HG03520 (cell line): Measurements from ENCODE around the gene DNAJC21.

Experiments
- ATAC-seq: cut with Tn5 transposase; IDR thresholded peaks from one replicate; pipeline ENCODE4 v1.9.1; 2021; ENCODE audit warnings: mild to moderate bottlenecking, moderate library complexity; ENCODE audit not compliant: unreplicated experiment

DNAJC21 gene

GRCh38 chr5:34929134-34929719 lies at the start of gene DNAJC21:
DNAJC21 (plus strand) TSS chr5:34929559; CDS start chr5:34929820, 261 bp downstream.
- ATAC-seq: peak; percentile 82

- ATAC-seq: no peak
Observed at GRCh38 chr5:34881246-34881645, 48.1 kb upstream of the DNAJC21 start.

DNA sequence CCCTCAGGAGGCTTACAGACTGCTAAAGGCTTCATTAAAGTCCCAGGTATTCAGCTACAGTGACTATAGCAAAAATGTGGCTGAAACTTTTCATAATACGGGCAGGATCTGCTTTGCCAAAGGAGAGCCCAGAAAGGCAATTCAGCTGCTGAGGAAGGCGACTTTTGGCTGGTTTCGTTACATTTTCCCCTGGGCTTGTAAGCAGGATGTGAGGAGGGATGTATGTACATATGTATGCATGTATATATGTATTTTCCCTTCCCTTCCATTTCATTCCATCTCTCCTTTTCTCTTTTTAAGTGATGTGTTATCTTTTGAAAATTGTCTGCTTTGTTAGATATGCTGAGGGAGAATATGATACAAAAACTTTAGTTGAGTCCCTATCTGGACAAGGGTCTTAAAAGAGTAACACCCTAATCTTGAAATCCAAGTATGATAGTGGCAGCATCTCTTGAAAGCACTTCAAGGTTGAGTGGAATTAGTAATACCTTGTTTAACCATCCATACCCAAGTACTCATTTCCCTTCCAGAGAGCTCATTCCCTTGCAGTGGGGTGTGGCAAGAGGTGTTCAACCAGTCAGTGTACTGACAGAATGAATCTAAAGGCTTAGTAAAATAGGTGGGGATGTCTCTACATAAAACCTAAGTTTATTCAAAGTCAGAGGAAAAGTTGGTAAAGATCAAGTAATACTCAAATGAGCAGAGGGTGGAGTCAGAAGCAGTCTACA lies 42.8 kb upstream of the DNAJC21 start:
- ATAC-seq: no peak

DNA sequence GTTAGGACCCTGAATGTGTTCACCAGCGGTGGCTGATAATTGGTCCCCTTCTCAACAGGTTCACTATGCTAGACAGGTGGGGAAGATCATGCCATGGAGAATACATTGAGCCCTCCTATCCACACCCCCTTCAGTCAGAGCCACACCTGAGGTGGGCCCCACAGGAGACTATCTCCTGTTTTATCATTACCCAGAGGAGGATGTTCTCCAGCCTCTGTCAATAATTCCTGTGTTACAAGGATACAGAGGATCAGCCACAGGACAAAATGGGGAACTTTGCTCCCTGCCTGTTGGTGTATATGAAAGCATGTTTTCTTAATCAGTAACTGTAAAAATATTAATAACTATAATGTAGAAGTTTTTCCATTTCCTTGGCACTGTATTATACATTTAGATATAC lies 40.0 kb upstream of the DNAJC21 start:
- ATAC-seq: no peak

DNA sequence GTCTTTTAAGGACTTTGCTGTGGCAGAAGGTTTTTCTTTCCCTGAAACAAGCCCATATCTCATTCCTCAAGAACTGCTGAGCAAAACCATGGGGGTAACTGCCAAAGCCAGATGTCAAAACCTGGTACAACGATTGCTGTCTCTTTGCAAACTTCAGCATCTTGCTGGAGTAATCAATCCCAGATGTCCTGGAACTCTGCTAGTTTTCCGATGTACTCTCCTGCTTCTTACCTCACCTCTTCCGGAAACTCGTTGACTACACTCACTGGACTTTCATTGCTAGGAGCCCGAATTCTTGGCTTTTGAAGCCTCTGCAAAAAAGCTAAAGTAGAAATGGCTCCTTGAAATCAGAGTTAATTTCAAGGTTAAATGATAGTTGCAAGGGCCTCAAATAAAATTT lies 37.4 kb upstream of the DNAJC21 start:
- ATAC-seq: no peak

DNA sequence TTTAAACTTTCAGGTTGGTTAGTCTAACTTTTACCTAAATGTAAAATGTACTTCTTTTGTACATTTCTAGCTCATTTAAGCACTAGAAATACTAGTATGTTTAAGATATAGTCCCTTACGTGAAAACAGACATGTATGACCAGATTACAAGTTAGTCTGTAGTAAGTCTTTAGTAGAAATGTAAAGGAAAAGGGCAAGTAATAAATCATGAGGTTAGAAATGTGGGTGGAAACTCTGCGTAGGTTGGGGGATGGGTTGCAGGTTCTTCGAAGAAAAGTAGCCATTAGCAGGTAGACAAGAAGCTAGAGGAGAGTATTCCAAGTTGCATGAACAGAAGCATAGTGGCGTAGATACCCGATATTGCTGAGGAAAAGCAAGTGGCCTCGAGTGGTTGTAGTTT lies 36.9 kb upstream of the DNAJC21 start:
- ATAC-seq: no peak

DNA sequence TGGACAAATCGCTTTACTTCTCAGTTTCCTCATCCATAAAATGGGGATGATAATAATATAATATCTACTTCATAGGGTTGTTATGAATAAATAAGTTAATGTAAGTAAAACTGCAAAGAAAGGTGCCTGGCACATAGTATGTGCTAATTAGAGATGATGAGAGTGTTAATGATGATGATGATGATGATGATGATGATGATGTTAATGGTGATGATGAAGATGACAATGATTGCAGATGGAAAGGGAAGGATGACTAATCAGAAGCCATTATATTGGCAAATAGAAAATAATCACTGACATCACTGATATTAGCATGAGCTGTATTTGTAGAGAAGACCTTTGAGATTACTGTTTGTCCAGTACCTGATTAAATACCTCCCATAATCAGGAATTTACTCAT lies 34.6 kb upstream of the DNAJC21 start:
- ATAC-seq: no peak

- ATAC-seq: no peak
Observed at GRCh38 chr5:34895641-34896419, 33.5 kb upstream of the DNAJC21 start.

DNA sequence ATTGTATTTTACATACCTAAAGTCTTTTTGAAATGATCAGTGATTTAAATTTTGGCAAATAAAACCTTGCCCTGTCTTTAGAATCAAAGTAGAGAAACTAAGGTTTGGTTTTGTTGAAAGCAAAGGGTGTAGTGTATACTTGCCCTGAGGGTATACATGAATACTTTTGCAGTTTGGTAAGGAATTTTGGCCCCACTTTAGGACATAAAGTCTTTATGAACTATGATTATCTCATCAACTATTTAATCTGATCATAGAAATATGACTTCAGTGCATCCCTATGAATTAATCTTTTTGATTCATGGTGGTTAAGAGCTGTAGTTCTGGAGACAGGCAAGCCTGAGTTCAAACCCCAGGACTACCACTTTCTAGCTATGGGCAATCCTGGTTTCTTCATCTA lies 31.7 kb upstream of the DNAJC21 start:
- no peak for ATAC-seq

DNA sequence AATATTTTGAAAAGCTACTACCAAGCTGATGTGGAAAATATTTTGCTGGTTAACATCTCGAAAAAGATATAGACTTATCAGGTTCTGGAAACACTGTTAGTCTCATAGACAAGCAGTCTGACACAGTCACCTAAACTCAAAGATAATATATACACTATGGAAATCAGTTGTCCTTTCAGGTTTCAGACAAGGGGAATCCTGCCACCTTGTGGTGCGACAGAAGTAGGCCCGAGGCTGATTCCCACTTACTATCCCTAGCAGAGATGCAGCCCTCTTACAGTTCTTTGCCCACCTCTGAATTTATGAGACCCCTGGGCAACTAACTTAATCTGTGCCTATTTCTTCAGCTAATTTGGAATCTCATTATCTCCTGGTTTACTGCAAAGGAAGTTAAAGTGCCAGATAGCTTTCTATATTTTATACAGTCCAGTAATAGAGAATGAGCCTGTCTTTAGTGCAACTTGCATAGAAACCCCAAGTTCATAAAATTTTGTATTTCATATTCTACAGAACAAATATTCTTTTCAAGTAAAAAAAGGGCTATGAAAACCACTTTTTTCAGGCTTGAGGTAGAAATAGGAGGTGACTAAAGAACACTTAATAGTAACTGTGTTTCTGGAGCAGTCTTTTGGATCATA lies 31.0 kb upstream of the DNAJC21 start:
- peak; percentile 76 for ATAC-seq

DNA sequence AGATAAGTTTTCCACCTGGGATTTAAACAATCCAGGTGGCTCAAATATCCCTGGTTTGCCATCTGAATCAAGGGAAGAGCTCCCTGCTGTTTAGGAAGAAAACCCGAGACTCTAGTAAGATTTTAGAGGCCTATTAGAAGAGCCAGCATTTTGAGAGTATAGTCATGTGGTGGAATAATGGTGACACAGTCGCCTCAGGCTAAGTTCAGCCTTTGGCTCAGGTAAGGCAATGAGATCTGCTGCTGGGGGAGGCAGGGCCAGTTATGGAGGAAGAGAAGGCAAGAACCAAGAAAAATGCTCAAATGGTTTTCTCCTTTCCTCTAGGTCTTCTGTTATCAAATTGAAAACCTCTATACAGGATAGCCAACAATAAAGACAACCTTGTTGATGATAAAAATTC lies 30.3 kb upstream of the DNAJC21 start:
- ATAC-seq: no peak

GRCh38 chr5:34900652-34901051 lies 28.7 kb upstream of the DNAJC21 start:
- no peak for ATAC-seq

GRCh38 chr5:34903260-34903659 lies 26.1 kb upstream of the DNAJC21 start:
- no peak for ATAC-seq

GRCh38 chr5:34905564-34905963 lies 23.8 kb upstream of the DNAJC21 start:
- ATAC-seq: no peak

- ATAC-seq: no peak
Observed at GRCh38 chr5:34913072-34913471, 16.3 kb upstream of the DNAJC21 start.

- ATAC-seq: peak; percentile 4
Observed at GRCh38 chr5:34914671-34915138, 14.7 kb upstream of the DNAJC21 start.

GRCh38 chr5:34915139-34915855 lies 14.1 kb upstream of the DNAJC21 start, which contains the start of the genes BRIX1 and RAD1:
BRIX1 (plus strand) TSS chr5:34915711; CDS start chr5:34915739, 28 bp downstream.
RAD1 (minus strand) TSS chr5:34915504; CDS start chr5:34914892, 612 bp downstream.
- ATAC-seq: peak; percentile 97

- ATAC-seq: peak; percentile 14
Observed at GRCh38 chr5:34915856-34916192, 13.5 kb upstream of the DNAJC21 start.

DNA sequence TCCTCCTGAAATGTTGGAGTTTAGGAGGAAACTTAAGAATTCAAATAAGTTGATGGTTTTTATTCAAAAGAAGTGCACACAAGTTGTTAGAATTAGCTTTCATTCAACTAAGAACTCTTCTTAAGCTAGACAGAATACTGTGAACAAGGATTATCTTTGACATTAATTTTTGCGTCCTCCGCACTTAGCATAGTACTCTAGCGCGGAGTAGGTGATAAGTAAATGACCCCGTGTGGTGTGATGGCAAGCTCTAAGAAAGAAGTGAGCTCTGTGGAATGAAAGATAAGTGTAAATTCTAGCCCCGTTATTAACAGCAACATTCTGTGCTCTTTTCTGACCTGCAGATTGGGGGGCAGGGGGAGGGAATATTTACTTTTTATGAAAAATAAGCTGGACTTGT lies 12.8 kb upstream of the DNAJC21 start:
- no peak for ATAC-seq

DNA sequence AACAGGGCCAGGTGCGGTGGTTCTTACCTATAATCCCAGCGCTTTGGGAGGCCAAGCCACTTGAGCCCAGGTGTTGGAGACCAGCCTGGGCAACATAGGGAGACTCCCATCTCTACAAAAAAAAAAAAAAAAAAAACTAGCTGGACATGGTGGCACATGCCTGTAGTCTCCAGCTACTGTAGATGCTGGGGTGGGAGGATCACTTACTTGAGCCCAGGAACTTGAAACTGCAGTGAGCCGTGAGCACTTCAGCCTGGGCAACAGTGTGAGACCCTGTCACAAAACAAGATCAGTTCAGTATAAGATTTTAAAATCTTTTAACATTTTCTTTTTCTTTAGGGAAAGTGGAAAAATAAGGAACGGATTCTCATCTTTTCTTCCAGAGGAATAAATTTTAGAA lies 11.3 kb upstream of the DNAJC21 start:
- ATAC-seq: no peak

- no peak for ATAC-seq
Observed at GRCh38 chr5:34919077-34919476, 10.3 kb upstream of the DNAJC21 start.
